Measurements from ENCODE around the gene SPRTN.

Gene SPRTN

DNA sequence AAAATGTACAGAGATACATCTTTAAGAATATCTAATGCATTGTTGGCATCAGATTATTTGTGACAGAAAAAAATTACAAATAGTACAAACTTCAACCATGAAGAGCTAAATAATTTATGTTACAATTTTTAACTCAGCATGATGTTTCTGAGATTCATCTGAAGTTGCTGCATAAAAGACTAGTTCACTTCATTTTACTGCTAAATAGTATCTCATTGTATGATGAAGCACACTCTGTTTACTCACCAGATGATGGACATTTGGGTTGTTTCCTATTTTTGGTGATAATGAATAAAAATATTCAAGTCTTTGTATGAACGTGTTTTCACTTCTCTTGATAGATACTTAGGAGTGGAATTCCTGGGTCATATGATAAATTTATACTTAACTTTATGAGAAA, 63.4 kb downstream of the SPRTN start:
- no peak overlapping the region for H3K9ac ChIP-seq (ENCODE audit: low read depth, low read length, poor library complexity, severe bottlenecking)
- H3K27me3 ChIP-seq (ENCODE audit: insufficient read depth, low read length, poor library complexity, severe bottlenecking) = no peaks in the 10 kb centered on the region
- no peaks in the 10 kb centered on the region for H3K4me1 ChIP-seq (ENCODE audit: insufficient read depth, low read length, poor library complexity, severe bottlenecking)
- H3K9me2 ChIP-seq (replicated peaks; ENCODE audit: low read depth, low read length) = no peaks in the 10 kb centered on the region
- H4K20me1 ChIP-seq (ENCODE audit: insufficient read depth, low read length, poor library complexity, severe bottlenecking) = no peaks in the 10 kb centered on the region
- H3K4me2 ChIP-seq (ENCODE audit: low read depth, low read length, poor library complexity, severe bottlenecking) = no peak overlapping the region
- TF ChIP-seq, protein P1, sequence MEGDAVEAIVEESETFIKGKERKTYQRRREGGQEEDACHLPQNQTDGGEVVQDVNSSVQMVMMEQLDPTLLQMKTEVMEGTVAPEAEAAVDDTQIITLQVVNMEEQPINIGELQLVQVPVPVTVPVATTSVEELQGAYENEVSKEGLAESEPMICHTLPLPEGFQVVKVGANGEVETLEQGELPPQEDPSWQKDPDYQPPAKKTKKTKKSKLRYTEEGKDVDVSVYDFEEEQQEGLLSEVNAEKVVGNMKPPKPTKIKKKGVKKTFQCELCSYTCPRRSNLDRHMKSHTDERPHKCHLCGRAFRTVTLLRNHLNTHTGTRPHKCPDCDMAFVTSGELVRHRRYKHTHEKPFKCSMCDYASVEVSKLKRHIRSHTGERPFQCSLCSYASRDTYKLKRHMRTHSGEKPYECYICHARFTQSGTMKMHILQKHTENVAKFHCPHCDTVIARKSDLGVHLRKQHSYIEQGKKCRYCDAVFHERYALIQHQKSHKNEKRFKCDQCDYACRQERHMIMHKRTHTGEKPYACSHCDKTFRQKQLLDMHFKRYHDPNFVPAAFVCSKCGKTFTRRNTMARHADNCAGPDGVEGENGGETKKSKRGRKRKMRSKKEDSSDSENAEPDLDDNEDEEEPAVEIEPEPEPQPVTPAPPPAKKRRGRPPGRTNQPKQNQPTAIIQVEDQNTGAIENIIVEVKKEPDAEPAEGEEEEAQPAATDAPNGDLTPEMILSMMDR (conservative IDR thresholded peaks at IDR 0.05; ENCODE audit: low read length) = no peak
- no peak for TF ChIP-seq EZH2phosphoT487 (IDR thresholded peaks at IDR 0.05; ENCODE audit: borderline replicate concordance)
- no peak overlapping the region for H3K4me3 ChIP-seq (ENCODE audit: low read length, poor library complexity, severe bottlenecking)
- no peaks in the 10 kb centered on the region for H3K9me3 ChIP-seq (ENCODE audit: insufficient read depth, low read depth, low read length)
- H3K79me2 ChIP-seq (ENCODE audit: insufficient read depth, low read length) = no peaks in the 10 kb centered on the region
- no peaks in the 10 kb centered on the region for H3K36me3 ChIP-seq (ENCODE audit: insufficient read depth, low read length)
- H3F3A ChIP-seq (ENCODE audit: low read depth) = no peaks in the 10 kb centered on the region
- no peak overlapping the region for H2AFZ ChIP-seq (ENCODE audit: low read length)

DNA sequence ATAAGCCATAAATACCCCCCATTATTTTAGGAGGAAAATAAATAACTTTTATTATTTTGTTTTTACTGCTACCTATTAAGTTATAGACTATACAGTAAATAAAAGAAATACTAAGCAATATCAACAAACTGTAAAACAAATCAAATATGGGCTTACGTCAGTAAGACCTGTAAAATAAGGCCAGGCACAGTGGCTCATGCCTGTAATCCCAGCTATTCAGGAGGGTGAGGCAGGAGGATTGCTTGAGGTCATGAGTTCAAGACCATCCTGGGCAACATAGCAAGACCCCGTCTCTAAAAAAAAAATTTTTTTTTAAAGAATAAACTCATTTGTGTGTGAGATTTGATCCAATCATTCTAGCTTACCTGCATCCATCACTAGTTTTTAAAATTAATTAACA, 66.2 kb downstream of the SPRTN start:
- H3K4me3 ChIP-seq (ENCODE audit: low read length, poor library complexity, severe bottlenecking) = no peak overlapping the region
- H4K20me1 ChIP-seq (ENCODE audit: insufficient read depth, low read length, poor library complexity, severe bottlenecking) = no peaks in the 10 kb centered on the region
- H3F3A ChIP-seq (ENCODE audit: low read depth) = no peaks in the 10 kb centered on the region
- no peaks in the 10 kb centered on the region for H3K27me3 ChIP-seq (ENCODE audit: insufficient read depth, low read length, poor library complexity, severe bottlenecking)
- TF ChIP-seq EZH2phosphoT487 (IDR thresholded peaks at IDR 0.05; ENCODE audit: borderline replicate concordance) = no peak
- TF ChIP-seq, protein P1 (conservative IDR thresholded peaks at IDR 0.05; ENCODE audit: low read length) = no peak
- no peak overlapping the region for H3K9ac ChIP-seq (ENCODE audit: low read depth, low read length, poor library complexity, severe bottlenecking)
- no peak overlapping the region for H2AFZ ChIP-seq (ENCODE audit: low read length)
- H3K4me2 ChIP-seq (ENCODE audit: low read depth, low read length, poor library complexity, severe bottlenecking) = no peak overlapping the region
- H3K79me2 ChIP-seq (ENCODE audit: insufficient read depth, low read length) = no peaks in the 10 kb centered on the region
- no peaks in the 10 kb centered on the region for H3K4me1 ChIP-seq (ENCODE audit: insufficient read depth, low read length, poor library complexity, severe bottlenecking)
- no peaks in the 10 kb centered on the region for H3K9me3 ChIP-seq (ENCODE audit: insufficient read depth, low read depth, low read length)
- H3K36me3 ChIP-seq (ENCODE audit: insufficient read depth, low read length) = no peaks in the 10 kb centered on the region
- no peaks in the 10 kb centered on the region for H3K9me2 ChIP-seq (replicated peaks; ENCODE audit: low read depth, low read length)

Data from Loucy (cell line).